GM12875 (cell line): ENCODE results near the gene DSTYK.
A peak's percentile ranks its signal among the peaks of the same experiment; 100 is the strongest.

Experiments used
- H3K4me3 ChIP-seq: one replicate; pipeline ENCODE4 v1.5.1; 2011; ENCODE audit warnings: low read depth, low read length, control low read depth
- CTCF ChIP-seq: IDR thresholded peaks from 2 replicates; pipeline ENCODE4 v1.5.1; 2011; ENCODE audit warnings: low read depth, mild to moderate bottlenecking, control low read depth, inconsistent platforms, low read length, moderate library complexity, borderline replicate concordance; ENCODE audit not compliant: insufficient read depth

DSTYK gene

GRCh38 chr1:205211169-205211838 is at the start of gene DSTYK:
TSS of gene DSTYK (minus strand) at chr1:205211702. CDS start at chr1:205211535, 167 bp downstream.
- TF ChIP-seq CTCF: no peak
- peak within 1 kb of the TSS; percentile 55 for H3K4me3 ChIP-seq

GRCh38 chr1:205259998-205260397 is 48.5 kb upstream of the DSTYK start:
- TF ChIP-seq CTCF: no peak
- H3K4me3 ChIP-seq: no peak overlapping the region

- TF ChIP-seq CTCF: no peak
- no peak overlapping the region for H3K4me3 ChIP-seq
Measured at GRCh38 chr1:205259324-205259832, 47.9 kb upstream of the DSTYK start.

GRCh38 chr1:205258719-205259118 is 47.2 kb upstream of the DSTYK start:
- H3K4me3 ChIP-seq: no peak overlapping the region

GRCh38 chr1:205258261-205258691 is 46.8 kb upstream of the DSTYK start:
- TF ChIP-seq CTCF: no peak

More at GRCh38 chr1:205258719-205259118, 47.2 kb upstream of the DSTYK start:
- no peak for TF ChIP-seq CTCF

GRCh38 chr1:205257735-205258134 is 46.2 kb upstream of the DSTYK start:
- H3K4me3 ChIP-seq: no peak overlapping the region
- TF ChIP-seq CTCF: no peak

More at GRCh38 chr1:205258261-205258691, 46.8 kb upstream of the DSTYK start:
- no peak overlapping the region for H3K4me3 ChIP-seq
